Parathyroid adenoma (tissue), 2 donors: Measurements from ENCODE around the gene UCN2.

ENCODE experiments used
- H2AFZ ChIP-seq: fragments of 300-600 bp; sonication (generic); one replicate; pipeline ENCODE4 v1.7.0; 2017; ENCODE audit warnings: antibody characterized with exemption, mild to moderate bottlenecking
- H3K27ac ChIP-seq: fragments of 300-600 bp; sonication (generic); one replicate; pipeline ENCODE4 v1.7.0; 2017
- H3K27me3 ChIP-seq: fragments of 300-600 bp; sonication (generic); one replicate; pipeline ENCODE4 v1.7.0; 2017; ENCODE audit warnings: low read length; ENCODE audit not compliant: control insufficient read depth, insufficient read depth
- H3K36me3 ChIP-seq: fragments of 300-600 bp; sonication (generic); one replicate; pipeline ENCODE4 v1.7.0; 2017; ENCODE audit warnings: low read length; ENCODE audit not compliant: control insufficient read depth, insufficient read depth
- H3K4me1 ChIP-seq: fragments of 300-600 bp; sonication (generic); one replicate; pipeline ENCODE4 v1.7.0; 2017; ENCODE audit warnings: control low read depth
- H3K4me2 ChIP-seq: fragments of 300-600 bp; sonication (generic); one replicate; pipeline ENCODE4 v1.7.0; 2017; ENCODE audit warnings: low read length
- H3K4me3 ChIP-seq: fragments of 300-600 bp; sonication (generic); one replicate; pipeline ENCODE4 v1.7.0; 2017; ENCODE audit warnings: low read depth, low read length
- H3K79me2 ChIP-seq: fragments of 300-600 bp; sonication (generic); one replicate; pipeline ENCODE4 v1.7.0; 2017; ENCODE audit warnings: control low read depth
- H3K9ac ChIP-seq: fragments of 300-600 bp; sonication (generic); one replicate; pipeline ENCODE4 v1.7.0; 2017; ENCODE audit warnings: mild to moderate bottlenecking
- H3K9me3 ChIP-seq: fragments of 300-600 bp; sonication (generic); one replicate; pipeline ENCODE4 v1.7.0; 2017; ENCODE audit warnings: low read length; ENCODE audit not compliant: control insufficient read depth
- TF ChIP-seq, protein P1 (sequence below): fragments of 300-600 bp; sonication (generic); IDR thresholded peaks from one replicate; pipeline ENCODE4 v1.7.0; 2017; ENCODE audit warnings: antibody characterized with exemption, mild to moderate bottlenecking
- donor health status: primary hyperparathyroidism.

Gene UCN2

GRCh38 chr3:48528048-48528447 is 35.5 kb downstream of the UCN2 start:
- Histone ChIP-seq H3K79me2 (no peaks in the 10 kb centered on the region), H3K4me3 (no peak overlapping the region), H3K4me1 (no peaks in the 10 kb centered on the region), H3K27ac (no peak overlapping the region), H3K9me3 (no peaks in the 10 kb centered on the region), H3K4me2 (no peak overlapping the region), H3K9ac (no peak overlapping the region), H3K36me3 (no peaks in the 10 kb centered on the region), H3K27me3 (no peaks in the 10 kb centered on the region), H2AFZ (no peak overlapping the region)
- TF ChIP-seq, protein P1, sequence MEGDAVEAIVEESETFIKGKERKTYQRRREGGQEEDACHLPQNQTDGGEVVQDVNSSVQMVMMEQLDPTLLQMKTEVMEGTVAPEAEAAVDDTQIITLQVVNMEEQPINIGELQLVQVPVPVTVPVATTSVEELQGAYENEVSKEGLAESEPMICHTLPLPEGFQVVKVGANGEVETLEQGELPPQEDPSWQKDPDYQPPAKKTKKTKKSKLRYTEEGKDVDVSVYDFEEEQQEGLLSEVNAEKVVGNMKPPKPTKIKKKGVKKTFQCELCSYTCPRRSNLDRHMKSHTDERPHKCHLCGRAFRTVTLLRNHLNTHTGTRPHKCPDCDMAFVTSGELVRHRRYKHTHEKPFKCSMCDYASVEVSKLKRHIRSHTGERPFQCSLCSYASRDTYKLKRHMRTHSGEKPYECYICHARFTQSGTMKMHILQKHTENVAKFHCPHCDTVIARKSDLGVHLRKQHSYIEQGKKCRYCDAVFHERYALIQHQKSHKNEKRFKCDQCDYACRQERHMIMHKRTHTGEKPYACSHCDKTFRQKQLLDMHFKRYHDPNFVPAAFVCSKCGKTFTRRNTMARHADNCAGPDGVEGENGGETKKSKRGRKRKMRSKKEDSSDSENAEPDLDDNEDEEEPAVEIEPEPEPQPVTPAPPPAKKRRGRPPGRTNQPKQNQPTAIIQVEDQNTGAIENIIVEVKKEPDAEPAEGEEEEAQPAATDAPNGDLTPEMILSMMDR, result no peak

DNA sequence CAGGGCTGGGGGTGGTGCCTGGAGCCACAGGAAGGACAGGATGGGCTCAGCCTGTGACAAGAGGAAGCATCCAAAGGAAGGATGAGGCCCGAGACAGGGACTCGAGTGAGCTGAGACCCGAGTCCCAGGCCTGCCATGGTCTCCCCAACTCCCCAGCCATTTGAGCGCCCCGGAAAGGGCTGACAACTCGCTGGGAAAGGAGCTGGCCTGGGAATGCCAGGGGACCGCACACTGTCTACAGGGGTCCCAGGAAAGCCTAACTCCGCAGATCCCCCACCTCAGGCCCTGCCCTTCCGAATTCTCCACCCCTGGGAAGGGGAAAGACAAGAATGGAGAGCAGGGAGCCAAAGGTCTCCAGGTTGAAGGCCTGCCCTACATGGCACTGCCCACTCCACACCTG is 38.6 kb downstream of the UCN2 start:
- H3K27me3 ChIP-seq, result no peaks in the 10 kb centered on the region
- H3K4me2 ChIP-seq, result no peak overlapping the region
- no peaks in the 10 kb centered on the region for H3K36me3 ChIP-seq
- TF ChIP-seq, protein P1, result no peak
- H3K79me2 ChIP-seq, result no peaks in the 10 kb centered on the region
- no peak overlapping the region for H3K9ac ChIP-seq
- H3K4me3 ChIP-seq, result no peak overlapping the region
- H3K27ac ChIP-seq, result no peak overlapping the region
- H3K4me1 ChIP-seq, result no peaks in the 10 kb centered on the region
- H3K9me3 ChIP-seq, result no peaks in the 10 kb centered on the region
- H2AFZ ChIP-seq, result no peak overlapping the region

- Histone ChIP-seq H2AFZ (no peak overlapping the region), H3K27me3 (no peaks in the 10 kb centered on the region), H3K4me1 (no peaks in the 10 kb centered on the region), H3K9me3 (no peaks in the 10 kb centered on the region), H3K27ac (no peak overlapping the region), H3K36me3 (no peaks in the 10 kb centered on the region), H3K79me2 (no peaks in the 10 kb centered on the region), H3K4me3 (no peak overlapping the region), H3K9ac (no peak overlapping the region), H3K4me2 (no peak overlapping the region)
- TF ChIP-seq, protein P1, result no peak
Measured at GRCh38 chr3:48521635-48522034, 41.9 kb downstream of the UCN2 start.

GRCh38 chr3:48519277-48519643 is 44.3 kb downstream of the UCN2 start:
- H3K9ac ChIP-seq, result no peak overlapping the region
- TF ChIP-seq, protein P1, result no peak
- H2AFZ ChIP-seq, result no peak overlapping the region
- H3K79me2 ChIP-seq, result no peaks in the 10 kb centered on the region
- no peaks in the 10 kb centered on the region for H3K27me3 ChIP-seq
- no peaks in the 10 kb centered on the region for H3K4me1 ChIP-seq
- H3K27ac ChIP-seq, result no peak overlapping the region
- no peak overlapping the region for H3K4me2 ChIP-seq
- no peaks in the 10 kb centered on the region for H3K9me3 ChIP-seq
- H3K36me3 ChIP-seq, result no peaks in the 10 kb centered on the region
- no peak overlapping the region for H3K4me3 ChIP-seq

GRCh38 chr3:48518638-48519276 is 44.8 kb downstream of the UCN2 start:
- no peaks in the 10 kb centered on the region for H3K9me3 ChIP-seq
- H3K9ac ChIP-seq, result no peak overlapping the region
- no peak overlapping the region for H3K4me2 ChIP-seq
- H3K4me3 ChIP-seq, result no peak overlapping the region
- no peaks in the 10 kb centered on the region for H3K36me3 ChIP-seq
- H3K27ac ChIP-seq, result no peak overlapping the region
- TF ChIP-seq, protein P1, result no peak
- no peaks in the 10 kb centered on the region for H3K27me3 ChIP-seq
- no peaks in the 10 kb centered on the region for H3K79me2 ChIP-seq
- H3K4me1 ChIP-seq, result no peaks in the 10 kb centered on the region
- H2AFZ ChIP-seq, result no peak overlapping the region
